ENCODE data around the gene CLCC1. TPM values are rescaled to one million over a fixed set of nuclear protein-coding genes. Genes with fewer than 3 reads are reported as not detected.
"Not testable (repeated sequence)": the region's sequence is repeated elsewhere in the genome, so short reads cannot be mapped to it uniquely, and the experiment has no call there.

CLCC1 gene
- total and polyA plus RNA-seq, 5 donors from 2014 or later, result 12.3 to 19.7 (median 14.2) TPM

DNA sequence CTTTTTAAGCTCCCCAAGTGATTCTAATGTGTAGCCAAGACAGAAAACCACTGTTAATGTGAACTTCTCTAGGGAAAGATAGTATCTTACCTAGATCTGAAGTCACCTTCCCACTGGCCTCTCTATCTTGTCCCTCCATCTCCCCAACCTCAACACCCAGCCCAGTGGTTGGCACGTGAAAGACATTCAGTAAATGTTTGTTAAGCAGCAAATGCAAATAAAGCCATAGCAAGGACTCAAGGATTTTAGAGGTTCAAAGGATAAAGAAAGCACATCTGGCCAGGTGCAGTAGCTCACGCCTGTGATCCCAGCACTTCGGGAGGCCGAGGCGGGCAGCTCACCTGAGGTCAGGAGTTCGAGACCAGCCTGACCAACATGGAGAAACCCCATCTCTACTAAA lies 9.8 kb downstream of the CLCC1 start:
- peaks cover 0 to 3% (median 0%) of the 10 kb centered on the region in 7 donors for H3K9me3 Mint-ChIP-seq
- peaks cover 8% of the 10 kb centered on the region for H3K36me3 ChIP-seq (ENCODE audit: control insufficient read depth, insufficient read depth, low read length)
- H3K4me1 Mint-ChIP-seq, result peaks cover 22 to 61% (median 46%) of the 10 kb centered on the region in 4 donors
- H3K4me1 ChIP-seq (ENCODE audit: control insufficient read depth, insufficient read depth, low read length, poor library complexity, severe bottlenecking), result peaks cover 17% of the 10 kb centered on the region
- no peaks in the 10 kb centered on the region for H3K27me3 Mint-ChIP-seq
- no peaks in the 10 kb centered on the region for H3K9me3 ChIP-seq (ENCODE audit: control insufficient read depth in 2 of 2, low read length in 2 of 2)
- H3K4me3 Mint-ChIP-seq, result no peak overlapping the region
- H3K27ac ChIP-seq (ENCODE audit: insufficient read depth, low read length, poor library complexity, severe bottlenecking), result no peak overlapping the region
- H3K27ac Mint-ChIP-seq, result no peak overlapping the region
- ATAC-seq (ENCODE audit: low read depth in 2 of 2), result no peak
- H3K4me3 ChIP-seq (ENCODE audit: low read depth, low read length), result no peak overlapping the region
- no peak for DNase-seq
- H3K36me3 Mint-ChIP-seq, result peaks cover 34% of the 10 kb centered on the region
- H3K27me3 ChIP-seq (ENCODE audit: control insufficient read depth, insufficient read depth, low read length), result no peaks in the 10 kb centered on the region

DNA sequence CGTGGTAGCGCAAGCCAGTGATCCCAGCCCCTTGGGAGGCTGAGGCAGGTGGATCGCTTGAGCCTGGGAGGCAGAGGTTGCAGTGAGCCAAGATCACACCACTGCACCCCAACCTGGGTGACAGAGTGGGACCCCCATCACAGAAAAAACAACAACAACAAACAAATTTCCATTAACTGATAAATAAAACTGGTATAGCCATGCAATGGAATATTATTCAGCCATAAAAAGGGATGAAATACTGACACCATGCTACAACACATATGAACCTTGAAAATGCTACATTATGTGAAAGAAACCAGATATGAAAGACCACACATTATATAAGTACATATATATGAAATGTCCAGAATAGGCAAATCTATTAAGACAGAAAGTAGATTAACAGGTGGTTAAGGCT lies 12.0 kb downstream of the CLCC1 start:
- no peaks in the 10 kb centered on the region for H3K27me3 Mint-ChIP-seq
- Histone ChIP-seq H3K9me3 (ENCODE audit: control insufficient read depth in 2 of 2, low read length in 2 of 2) (no peaks in the 10 kb centered on the region), H3K27me3 (ENCODE audit: control insufficient read depth, insufficient read depth, low read length) (no peaks in the 10 kb centered on the region), H3K36me3 (ENCODE audit: control insufficient read depth, insufficient read depth, low read length) (peaks cover 18% of the 10 kb centered on the region), H3K4me3 (ENCODE audit: low read depth, low read length) (no peak overlapping the region), H3K4me1 (ENCODE audit: control insufficient read depth, insufficient read depth, low read length, poor library complexity, severe bottlenecking) (peaks cover 1% of the 10 kb centered on the region), H3K27ac (ENCODE audit: insufficient read depth, low read length, poor library complexity, severe bottlenecking) (no peak overlapping the region)
- no peak overlapping the region for H3K27ac Mint-ChIP-seq
- DNase-seq (no peak), ATAC-seq (ENCODE audit: low read depth in 2 of 2) (no peak)
- H3K4me1 Mint-ChIP-seq, result peaks cover 6 to 47% (median 35%) of the 10 kb centered on the region in 4 donors
- H3K36me3 Mint-ChIP-seq, result peaks cover 36% of the 10 kb centered on the region
- H3K4me3 Mint-ChIP-seq, result no peak overlapping the region
- peaks cover 0 to 1% (median 0%) of the 10 kb centered on the region in 7 donors for H3K9me3 Mint-ChIP-seq

DNA sequence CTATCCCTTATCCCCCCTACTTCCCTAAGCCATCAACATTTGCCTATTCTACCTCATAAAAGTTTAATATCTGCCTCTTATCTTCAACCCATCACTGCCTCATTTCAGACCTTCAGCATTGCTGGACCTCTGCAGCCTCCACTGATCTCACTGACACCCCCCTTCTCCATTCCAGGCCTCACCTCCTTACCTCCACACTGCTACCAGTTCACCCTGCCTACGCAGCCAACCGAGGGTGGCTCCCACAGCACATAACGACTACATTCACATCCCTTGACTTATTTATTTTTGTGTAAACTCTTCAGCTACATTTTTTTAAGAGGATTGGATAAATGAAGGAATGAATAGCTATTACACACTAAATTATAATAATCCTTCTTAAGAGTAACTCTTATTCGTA lies 14.2 kb downstream of the CLCC1 start:
- ATAC-seq (ENCODE audit: low read depth in 2 of 2) (no peak), DNase-seq (no peak)
- Histone ChIP-seq H3K36me3 (ENCODE audit: control insufficient read depth, insufficient read depth, low read length) (peaks cover 22% of the 10 kb centered on the region), H3K27me3 (ENCODE audit: control insufficient read depth, insufficient read depth, low read length) (no peaks in the 10 kb centered on the region), H3K4me1 (ENCODE audit: control insufficient read depth, insufficient read depth, low read length, poor library complexity, severe bottlenecking) (no peaks in the 10 kb centered on the region), H3K4me3 (ENCODE audit: low read depth, low read length) (no peak overlapping the region), H3K9me3 (ENCODE audit: control insufficient read depth in 2 of 2, low read length in 2 of 2) (no peaks in the 10 kb centered on the region), H3K27ac (ENCODE audit: insufficient read depth, low read length, poor library complexity, severe bottlenecking) (no peak overlapping the region)
- peaks cover 26% of the 10 kb centered on the region for H3K36me3 Mint-ChIP-seq
- no peak overlapping the region for H3K4me3 Mint-ChIP-seq
- no peaks in the 10 kb centered on the region for H3K9me3 Mint-ChIP-seq
- H3K4me1 Mint-ChIP-seq, result peaks cover 6 to 34% (median 23%) of the 10 kb centered on the region in 4 donors
- H3K27me3 Mint-ChIP-seq, result no peaks in the 10 kb centered on the region
- H3K27ac Mint-ChIP-seq, result no peak overlapping the region

DNA sequence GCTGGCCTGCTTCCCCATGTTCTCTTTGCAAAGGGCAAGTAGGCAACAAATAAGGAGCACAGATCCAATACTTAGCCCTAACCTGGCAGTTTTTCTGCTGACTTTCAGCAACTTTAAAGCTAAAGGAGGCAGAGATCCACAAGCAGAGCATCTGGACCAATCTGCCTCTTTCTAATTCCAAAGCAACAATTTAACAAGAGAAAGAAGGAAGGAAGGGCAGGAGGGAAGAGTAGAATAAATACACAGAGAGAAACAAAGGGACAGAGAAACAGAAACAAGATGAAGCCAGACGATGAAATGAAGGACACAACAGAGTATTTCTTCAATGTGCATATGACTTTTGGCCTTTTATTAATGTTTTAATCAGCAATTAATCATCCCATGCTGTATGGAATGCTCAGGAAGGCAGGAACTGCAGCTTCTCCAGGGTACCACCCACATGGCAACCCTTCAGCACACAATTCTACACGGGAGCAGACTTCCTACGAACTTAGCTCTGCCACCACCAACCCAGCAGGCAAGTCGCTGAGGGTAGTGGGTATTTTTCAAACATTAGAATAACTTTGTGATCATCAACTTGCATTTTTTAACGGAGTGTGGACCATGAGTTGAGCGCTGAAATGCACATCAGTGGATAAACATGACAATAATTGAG lies 15.3 kb downstream of the CLCC1 start:
- ATAC-seq (ENCODE audit: low read depth in 2 of 2) (no peak), DNase-seq (no peak)
- Mint-ChIP-seq H3K36me3 (peaks cover 24% of the 10 kb centered on the region), H3K27me3 (no peaks in the 10 kb centered on the region), H3K9me3 (no peaks in the 10 kb centered on the region), H3K27ac (no peak overlapping the region), H3K4me1 (peaks cover 6 to 26% (median 18%) of the 10 kb centered on the region in 4 donors), H3K4me3 (no peak overlapping the region)
- Histone ChIP-seq H3K27me3 (ENCODE audit: control insufficient read depth, insufficient read depth, low read length) (no peaks in the 10 kb centered on the region), H3K4me1 (ENCODE audit: control insufficient read depth, insufficient read depth, low read length, poor library complexity, severe bottlenecking) (no peaks in the 10 kb centered on the region), H3K9me3 (ENCODE audit: control insufficient read depth in 2 of 2, low read length in 2 of 2) (no peaks in the 10 kb centered on the region), H3K4me3 (ENCODE audit: low read depth, low read length) (no peak overlapping the region), H3K36me3 (ENCODE audit: control insufficient read depth, insufficient read depth, low read length) (peaks cover 31% of the 10 kb centered on the region), H3K27ac (ENCODE audit: insufficient read depth, low read length, poor library complexity, severe bottlenecking) (no peak overlapping the region)

DNA sequence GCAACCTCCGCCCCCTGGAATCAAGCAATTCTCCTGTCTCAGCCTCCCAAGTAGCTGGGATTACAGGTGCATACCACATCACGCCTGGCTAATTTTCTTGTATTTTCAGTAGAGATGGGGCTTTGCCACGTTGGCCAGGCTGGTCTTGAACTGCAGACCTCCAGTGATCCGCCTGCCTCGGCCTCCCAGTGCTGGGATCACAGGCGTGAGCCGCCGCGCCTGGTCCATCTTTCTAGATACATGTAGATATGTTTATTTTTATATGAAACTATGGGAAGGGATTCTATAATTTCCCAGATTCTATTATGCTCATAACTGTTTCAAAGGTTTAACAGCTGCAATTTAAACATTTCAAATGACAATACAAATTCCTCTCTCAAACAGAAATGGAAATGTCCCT lies 27.1 kb downstream of the CLCC1 start:
- Mint-ChIP-seq H3K4me3 (no peak overlapping the region), H3K36me3 (peaks cover 48% of the 10 kb centered on the region), H3K4me1 (peaks cover 0 to 11% (median 0%) of the 10 kb centered on the region in 4 donors), H3K27me3 (no peaks in the 10 kb centered on the region), H3K27ac (peak overlapping the region in 2 of 3 donors; percentile 33 to 77), H3K9me3 (no peaks in the 10 kb centered on the region)
- Histone ChIP-seq H3K36me3 (ENCODE audit: control insufficient read depth, insufficient read depth, low read length) (peaks cover 76% of the 10 kb centered on the region), H3K4me1 (ENCODE audit: control insufficient read depth, insufficient read depth, low read length, poor library complexity, severe bottlenecking) (no peaks in the 10 kb centered on the region), H3K4me3 (ENCODE audit: low read depth, low read length) (no peak overlapping the region), H3K27ac (ENCODE audit: insufficient read depth, low read length, poor library complexity, severe bottlenecking) (no peak overlapping the region), H3K27me3 (ENCODE audit: control insufficient read depth, insufficient read depth, low read length) (no peaks in the 10 kb centered on the region), H3K9me3 (ENCODE audit: control insufficient read depth in 2 of 2, low read length in 2 of 2) (no peaks in the 10 kb centered on the region)
- ATAC-seq (ENCODE audit: low read depth in 2 of 2) (no peak), DNase-seq (no peak)

DNA sequence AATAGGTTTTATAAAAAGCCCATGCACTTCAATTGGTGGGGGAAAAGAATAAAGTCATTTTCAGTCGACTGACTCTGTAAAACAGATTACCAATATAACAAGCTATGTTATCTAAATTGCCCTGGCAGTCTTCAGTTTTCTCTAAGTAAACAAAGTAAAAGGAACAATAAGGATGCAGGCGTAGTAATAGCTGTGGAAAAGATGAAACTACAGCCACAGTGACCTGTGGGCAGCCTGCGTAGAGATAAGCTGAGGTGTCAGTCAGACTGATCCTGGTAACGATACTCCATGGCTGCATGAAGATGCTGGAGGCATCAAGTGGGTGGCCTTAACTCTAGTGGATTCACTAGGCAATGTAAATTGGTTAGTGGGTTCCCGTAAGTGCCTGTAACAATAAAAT lies 29.3 kb downstream of the CLCC1 start:
- DNase-seq (no peak), ATAC-seq (ENCODE audit: low read depth in 2 of 2) (no peak)
- H3K27me3 Mint-ChIP-seq, result no peaks in the 10 kb centered on the region
- peaks cover 88% of the 10 kb centered on the region for H3K36me3 ChIP-seq (ENCODE audit: control insufficient read depth, insufficient read depth, low read length)
- no peaks in the 10 kb centered on the region for H3K4me1 ChIP-seq (ENCODE audit: control insufficient read depth, insufficient read depth, low read length, poor library complexity, severe bottlenecking)
- H3K4me3 ChIP-seq (ENCODE audit: low read depth, low read length), result no peak overlapping the region
- H3K27ac ChIP-seq (ENCODE audit: insufficient read depth, low read length, poor library complexity, severe bottlenecking), result no peak overlapping the region
- H3K9me3 ChIP-seq (ENCODE audit: control insufficient read depth in 2 of 2, low read length in 2 of 2), result no peaks in the 10 kb centered on the region
- peaks cover 55% of the 10 kb centered on the region for H3K36me3 Mint-ChIP-seq
- no peak overlapping the region for H3K4me3 Mint-ChIP-seq
- no peaks in the 10 kb centered on the region for H3K9me3 Mint-ChIP-seq
- H3K27ac Mint-ChIP-seq, result no peak overlapping the region
- H3K4me1 Mint-ChIP-seq, result peaks cover 0 to 6% (median 0%) of the 10 kb centered on the region in 4 donors
- no peaks in the 10 kb centered on the region for H3K27me3 ChIP-seq (ENCODE audit: control insufficient read depth, insufficient read depth, low read length)

DNA sequence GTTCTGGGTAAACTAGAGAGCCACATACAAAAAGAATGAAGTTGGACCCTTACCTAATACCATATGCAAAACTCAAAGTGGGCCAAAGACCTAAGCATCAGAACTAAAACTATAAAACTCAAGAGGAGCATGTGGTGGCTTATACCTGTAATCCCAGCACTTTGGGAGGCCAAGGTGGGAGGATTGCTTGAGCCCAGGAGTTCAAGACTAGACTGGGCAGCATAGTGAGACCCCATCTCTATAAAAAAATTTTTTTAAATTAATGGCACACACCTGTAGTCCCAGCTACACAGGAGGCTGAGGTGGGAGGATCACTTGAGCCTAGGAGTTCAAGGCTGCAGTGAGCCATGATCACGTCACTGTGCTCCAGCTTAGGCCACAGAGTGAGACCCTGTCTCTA lies 35.7 kb downstream of the CLCC1 start:
- H3K36me3 Mint-ChIP-seq, result peaks cover 23% of the 10 kb centered on the region
- not testable (repeated sequence) for H3K4me1 ChIP-seq (ENCODE audit: control insufficient read depth, insufficient read depth, low read length, poor library complexity, severe bottlenecking); ATAC-seq (ENCODE audit: low read depth in 2 of 2); H3K9me3 ChIP-seq (ENCODE audit: control insufficient read depth in 2 of 2, low read length in 2 of 2); H3K4me3 ChIP-seq (ENCODE audit: low read depth, low read length); H3K27ac Mint-ChIP-seq; H3K27ac ChIP-seq (ENCODE audit: insufficient read depth, low read length, poor library complexity, severe bottlenecking); H3K27me3 ChIP-seq (ENCODE audit: control insufficient read depth, insufficient read depth, low read length); H3K27me3 Mint-ChIP-seq; H3K4me1 Mint-ChIP-seq; H3K9me3 Mint-ChIP-seq; H3K4me3 Mint-ChIP-seq; DNase-seq
- peaks cover 71% of the 10 kb centered on the region for H3K36me3 ChIP-seq (ENCODE audit: control insufficient read depth, insufficient read depth, low read length)

DNA sequence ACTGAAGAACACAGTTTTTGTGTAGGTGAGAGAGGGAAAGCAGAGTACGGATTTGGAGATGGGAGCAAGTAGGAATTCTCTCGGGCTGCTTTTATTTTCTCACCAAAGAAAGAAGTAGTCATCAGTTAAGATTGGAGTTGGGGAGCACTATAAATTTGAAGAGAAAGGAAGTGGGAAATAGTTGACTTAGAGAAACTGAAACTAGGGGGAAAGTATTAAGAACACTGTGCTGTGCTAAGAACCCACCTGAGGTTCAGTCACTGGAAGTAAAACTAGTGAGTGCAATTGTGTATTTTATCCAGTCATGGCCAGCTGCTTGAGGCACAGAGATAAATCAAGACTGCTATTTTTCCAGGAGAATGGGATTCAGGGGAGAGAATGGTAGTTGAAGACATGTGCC lies 37.4 kb downstream of the CLCC1 start:
- Mint-ChIP-seq H3K27me3 (no peaks in the 10 kb centered on the region), H3K4me3 (no peak overlapping the region), H3K27ac (no peak overlapping the region), H3K36me3 (peaks cover 21% of the 10 kb centered on the region), H3K4me1 (peaks cover 0 to 2% (median under 1%) of the 10 kb centered on the region in 4 donors), H3K9me3 (no peaks in the 10 kb centered on the region)
- Histone ChIP-seq H3K9me3 (ENCODE audit: control insufficient read depth in 2 of 2, low read length in 2 of 2) (no peaks in the 10 kb centered on the region), H3K27me3 (ENCODE audit: control insufficient read depth, insufficient read depth, low read length) (no peaks in the 10 kb centered on the region), H3K4me3 (ENCODE audit: low read depth, low read length) (no peak overlapping the region), H3K4me1 (ENCODE audit: control insufficient read depth, insufficient read depth, low read length, poor library complexity, severe bottlenecking) (no peaks in the 10 kb centered on the region), H3K27ac (ENCODE audit: insufficient read depth, low read length, poor library complexity, severe bottlenecking) (no peak overlapping the region), H3K36me3 (ENCODE audit: control insufficient read depth, insufficient read depth, low read length) (peaks cover 55% of the 10 kb centered on the region)
- ATAC-seq (ENCODE audit: low read depth in 2 of 2) (no peak), DNase-seq (peak in 1 of 3 donors; percentile 21)
